Liver (tissue), 9 donors: Measurements from ENCODE around the gene OSTF1. TPM values are rescaled to one million over a fixed set of nuclear protein-coding genes. Genes with fewer than 3 reads are reported as not detected.

Experiments
- DNase-seq: peaks from one replicate; pipeline ENCODE4 v3.0.0-alpha.2; 2017; ENCODE audit warnings: low spot score
- H3K27ac ChIP-seq, 2 donors: one replicate each; pipeline ENCODE4 v1.7.0; 2013; ENCODE audit warnings: inconsistent platforms in 2 of 2, low read length in 2 of 2, control low read depth in 1 of 2, low read depth in 1 of 2, mild to moderate bottlenecking in 1 of 2
- H3K27me3 ChIP-seq, 4 donors: one replicate each; pipeline versions ENCODE4 v1.6.1 to v1.7.0; 2013; ENCODE audit warnings: low read length in 3 of 4, inconsistent platforms in 1 of 4, mild to moderate bottlenecking in 1 of 4, moderate library complexity in 1 of 4; ENCODE audit not compliant: control insufficient read depth in 4 of 4, insufficient read depth in 4 of 4
- H3K36me3 ChIP-seq, 4 donors: one replicate each; pipeline versions ENCODE4 v1.6.1 to v1.7.0; 2013; ENCODE audit warnings: low read length in 3 of 4, mild to moderate bottlenecking in 3 of 4, low read depth in 1 of 4, moderate library complexity in 1 of 4; ENCODE audit not compliant: control insufficient read depth in 4 of 4, insufficient read depth in 3 of 4
- H3K4me1 ChIP-seq, 4 donors: one replicate each; pipeline versions ENCODE4 v1.6.1 to v1.7.0; 2013; ENCODE audit warnings: low read length in 3 of 4, mild to moderate bottlenecking in 3 of 4, moderate library complexity in 1 of 4; ENCODE audit not compliant: control insufficient read depth in 4 of 4, insufficient read depth in 4 of 4
- H3K4me3 ChIP-seq, 3 donors: one replicate each; pipeline versions ENCODE4 v1.6.1 to v1.7.0; 2013; ENCODE audit warnings: low read length in 3 of 3, control low read depth in 1 of 3, low read depth in 1 of 3, mild to moderate bottlenecking in 1 of 3
- H3K9ac ChIP-seq, 2 donors: one replicate each; pipeline ENCODE4 v1.7.0; 2013; ENCODE audit warnings: low read length in 2 of 2, mild to moderate bottlenecking in 2 of 2, moderate library complexity in 2 of 2, control low read depth in 1 of 2, low read depth in 1 of 2
- H3K9me3 ChIP-seq, 4 donors: one replicate each; pipeline versions ENCODE4 v1.6.1 to v1.7.0; 2013; ENCODE audit warnings: low read length in 3 of 4; ENCODE audit not compliant: control insufficient read depth in 4 of 4
- ATF3 ChIP-seq: IDR thresholded peaks from 2 replicates; pipeline ENCODE4 v1.6.1; 2016; ENCODE audit warnings: antibody characterized with exemption
- EGR1 ChIP-seq, 2 donors: IDR thresholded peaks; 2 replicates each; pipeline ENCODE4 v1.6.1; 2016 to 2018; ENCODE audit warnings: antibody characterized with exemption in 2 of 2, low read depth in 2 of 2
- FOXA1 ChIP-seq: IDR thresholded peaks from 2 replicates; pipeline ENCODE4 v1.6.1; 2016; ENCODE audit warnings: antibody characterized with exemption
- FOXA2 ChIP-seq: IDR thresholded peaks from 2 replicates; pipeline ENCODE4 v1.6.1; 2016; ENCODE audit warnings: antibody characterized with exemption
- GABPA ChIP-seq, 2 donors: IDR thresholded peaks in 1 of 2; conservative IDR thresholded peaks in 1 of 2; 2 replicates each; pipeline ENCODE4 v1.6.1; 2016; ENCODE audit warnings: antibody characterized with exemption in 2 of 2, mild to moderate bottlenecking in 1 of 2, moderate library complexity in 1 of 2
- HNF4A ChIP-seq, 2 donors: conservative IDR thresholded peaks; 2 replicates each; pipeline ENCODE4 v1.6.1; 2016; ENCODE audit warnings: antibody characterized with exemption in 2 of 2, mild to moderate bottlenecking in 2 of 2
- HNF4G ChIP-seq: IDR thresholded peaks from 2 replicates; pipeline ENCODE4 v1.6.1; 2016; ENCODE audit warnings: antibody characterized with exemption
- JUND ChIP-seq, 2 donors: IDR thresholded peaks; 2 replicates each; pipeline ENCODE4 v1.6.1; 2016; ENCODE audit warnings: antibody characterized with exemption in 2 of 2
- NR2F2 ChIP-seq: IDR thresholded peaks from 2 replicates; pipeline ENCODE4 v1.6.1; 2016; ENCODE audit warnings: antibody characterized with exemption
- RAD21 ChIP-seq, 2 donors: IDR thresholded peaks; 2 replicates each; pipeline ENCODE4 v1.6.1; 2016; ENCODE audit warnings: antibody characterized with exemption in 2 of 2, mild to moderate bottlenecking in 2 of 2
- RXRA ChIP-seq, 2 donors: IDR thresholded peaks; 2 replicates each; pipeline ENCODE4 v1.6.1; 2017 to 2018; ENCODE audit warnings: antibody characterized with exemption in 2 of 2, mild to moderate bottlenecking in 1 of 2
- SP1 ChIP-seq: IDR thresholded peaks from 2 replicates; pipeline ENCODE4 v1.6.1; 2018; ENCODE audit warnings: antibody characterized with exemption, mild to moderate bottlenecking
- TAF1 ChIP-seq: conservative IDR thresholded peaks from 2 replicates; pipeline ENCODE4 v1.6.1; 2016; ENCODE audit warnings: antibody characterized with exemption, mild to moderate bottlenecking
- YY1 ChIP-seq: IDR thresholded peaks from 2 replicates; pipeline ENCODE4 v1.6.1; 2016; ENCODE audit warnings: antibody characterized with exemption, mild to moderate bottlenecking
- ZBTB33 ChIP-seq: IDR thresholded peaks from 2 replicates; pipeline ENCODE4 v1.6.1; 2016; ENCODE audit warnings: antibody characterized with exemption
- WGBS: extraction: QIAGEN DNeasy Blood & Tissue Kit; methylation state at CpG from one replicate; pipeline ENCODE4 v1.1.7; 2013; 5-methylcytosine and 5-hydroxymethylcytosine counted together
- polyA plus RNA-seq, 2 donors: library from polyadenylated mRNA; stranded (reverse) in 1 of 2; unstranded in 1 of 2; fragments of 200-250 nt in 1 of 2; fragments of >200 nt in 1 of 2; fragmentation: Nextera tagmentation in 1 of 2; extraction: Ambion mirVana in 1 of 2; gene quantifications; one replicate each; pipeline versions ENCODE4 v1.2.1 to v1.2.3, GENCODE V29; 2013 to 2015
- total RNA-seq, 2 donors: library from RNA; depleted of rRNA; stranded (reverse); fragments of >200 nt; gene quantifications; one replicate each; pipeline ENCODE4 v1.2.3, GENCODE V29; 2014
- TF ChIP-seq, protein P1 (sequence below): IDR thresholded peaks from 2 replicates; pipeline ENCODE4 v1.6.1; 2016; ENCODE audit warnings: antibody characterized with exemption
- TF ChIP-seq, protein P2 (sequence below): fragments of 150-350 bp; IDR thresholded peaks from 2 replicates; pipeline ENCODE4 v1.5.1; 2017; ENCODE audit warnings: improper control_type of control experiment, low read depth, low read length; ENCODE audit not compliant: missing input control
- donor health status: healthy.
- donor health status: healthy.
- donor health status: healthy.
- donor health status: healthy.
- donor health status: healthy.

Gene OSTF1
- total and polyA plus RNA-seq, 4 donors = 19.8 to 29.7 (median 26.9) TPM

GRCh38 chr9:75088646-75089372 is 495 bp downstream of the OSTF1 start (continued):
- no peak for TF ChIP-seq ZBTB33
- TF ChIP-seq, protein P1, sequence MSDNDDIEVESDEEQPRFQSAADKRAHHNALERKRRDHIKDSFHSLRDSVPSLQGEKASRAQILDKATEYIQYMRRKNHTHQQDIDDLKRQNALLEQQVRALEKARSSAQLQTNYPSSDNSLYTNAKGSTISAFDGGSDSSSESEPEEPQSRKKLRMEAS = no peak

- Histone ChIP-seq H3K4me1 (peaks cover 10 to 61% (median 34%) of the 10 kb centered on the region in 4 donors), H3K27ac (peak overlapping the region; percentile 94)
Observed at GRCh38 chr9:75089373-75089766, 1.1 kb downstream of the OSTF1 start.

More at GRCh38 chr9:75089373-75089766, 1.1 kb downstream of the OSTF1 start:
- Histone ChIP-seq H3K9me3 (no peaks in the 10 kb centered on the region), H3K36me3 (no peaks in the 10 kb centered on the region), H3K9ac (peak overlapping the region; percentile 73 to 74), H3K4me3 (peak overlapping the region; percentile 80 to 90 (median 80)), H3K27me3 (no peaks in the 10 kb centered on the region)
- TF ChIP-seq FOXA2 (no peak), RXRA (IDR thresholded peaks at IDR 0.05) (no peak), ATF3 (no peak), HNF4G (no peak), JUND (IDR thresholded peaks at IDR 0.05) (no peak), ZBTB33 (no peak), SP1 (no peak), EGR1 (IDR thresholded peaks at IDR 0.05; ENCODE audit: low read depth in 2 of 2) (no peak), NR2F2 (no peak), YY1 (no peak), HNF4A (conservative IDR thresholded peaks at IDR 0.05) (no peak), RAD21 (IDR thresholded peaks at IDR 0.05) (no peak), FOXA1 (no peak), GABPA (IDR thresholded peaks at IDR 0.05 in 1 of 2, conservative IDR thresholded peaks at IDR 0.05 in 1 of 2) (no peak), TAF1 (no peak)
- TF ChIP-seq, protein P2, sequence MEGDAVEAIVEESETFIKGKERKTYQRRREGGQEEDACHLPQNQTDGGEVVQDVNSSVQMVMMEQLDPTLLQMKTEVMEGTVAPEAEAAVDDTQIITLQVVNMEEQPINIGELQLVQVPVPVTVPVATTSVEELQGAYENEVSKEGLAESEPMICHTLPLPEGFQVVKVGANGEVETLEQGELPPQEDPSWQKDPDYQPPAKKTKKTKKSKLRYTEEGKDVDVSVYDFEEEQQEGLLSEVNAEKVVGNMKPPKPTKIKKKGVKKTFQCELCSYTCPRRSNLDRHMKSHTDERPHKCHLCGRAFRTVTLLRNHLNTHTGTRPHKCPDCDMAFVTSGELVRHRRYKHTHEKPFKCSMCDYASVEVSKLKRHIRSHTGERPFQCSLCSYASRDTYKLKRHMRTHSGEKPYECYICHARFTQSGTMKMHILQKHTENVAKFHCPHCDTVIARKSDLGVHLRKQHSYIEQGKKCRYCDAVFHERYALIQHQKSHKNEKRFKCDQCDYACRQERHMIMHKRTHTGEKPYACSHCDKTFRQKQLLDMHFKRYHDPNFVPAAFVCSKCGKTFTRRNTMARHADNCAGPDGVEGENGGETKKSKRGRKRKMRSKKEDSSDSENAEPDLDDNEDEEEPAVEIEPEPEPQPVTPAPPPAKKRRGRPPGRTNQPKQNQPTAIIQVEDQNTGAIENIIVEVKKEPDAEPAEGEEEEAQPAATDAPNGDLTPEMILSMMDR = no peak
- TF ChIP-seq, protein P1 = no peak
- DNase-seq = no peak
- WGBS = 15% methylated on average over 11 of the region's 11 CpGs
